Esophagus (tissue), 2 donors: ENCODE results near the gene KRTAP7-1. TPM values are rescaled to one million over a fixed set of nuclear protein-coding genes. Genes with fewer than 3 reads are reported as not detected.

Source experiments
- H3K27ac ChIP-seq, 2 donors: one replicate each; pipeline ENCODE4 v1.5.1; 2013; ENCODE audit warnings: low read depth in 2 of 2, mild to moderate bottlenecking in 2 of 2, inconsistent platforms in 1 of 2, low read length in 1 of 2, moderate library complexity in 1 of 2
- H3K27me3 ChIP-seq, 2 donors: one replicate each; pipeline ENCODE4 v1.6.1; 2013; ENCODE audit warnings: low read length in 2 of 2, control low read depth in 1 of 2, mild to moderate bottlenecking in 1 of 2; ENCODE audit not compliant: insufficient read depth in 2 of 2, control insufficient read depth in 1 of 2
- H3K36me3 ChIP-seq, 2 donors: one replicate each; pipeline ENCODE4 v1.6.1; 2013; ENCODE audit warnings: low read length in 1 of 2; ENCODE audit not compliant: control insufficient read depth in 2 of 2, insufficient read depth in 2 of 2
- H3K4me1 ChIP-seq, 2 donors: one replicate each; pipeline ENCODE4 v1.6.1; 2013; ENCODE audit warnings: low read length in 1 of 2; ENCODE audit not compliant: control insufficient read depth in 2 of 2, insufficient read depth in 2 of 2
- H3K4me3 ChIP-seq, 2 donors: one replicate each; pipeline ENCODE4 v1.5.1; 2013; ENCODE audit warnings: low read length in 2 of 2, mild to moderate bottlenecking in 2 of 2, low read depth in 1 of 2, moderate library complexity in 1 of 2
- H3K9me3 ChIP-seq, 2 donors: one replicate each; pipeline ENCODE4 v1.6.1; 2013; ENCODE audit warnings: mild to moderate bottlenecking in 2 of 2, low read depth in 1 of 2, low read length in 1 of 2, moderate library complexity in 1 of 2; ENCODE audit not compliant: control insufficient read depth in 2 of 2, insufficient read depth in 1 of 2
- WGBS, 2 donors: extraction: QIAGEN DNeasy Blood & Tissue Kit; methylation state at CpG; one replicate each; pipeline ENCODE4 v1.1.7; 2013; 5-methylcytosine and 5-hydroxymethylcytosine counted together
- polyA plus RNA-seq, 2 donors: library from polyadenylated mRNA; stranded (reverse); fragments of 200-250 nt; gene quantifications; one replicate each; pipeline ENCODE4 v1.2.3, GENCODE V29; 2013
- donor health status: healthy with polysubstance abuse.
- donor health status: Bipolar disorder and iron deficiency.

Gene KRTAP7-1
- polyA plus RNA-seq = not detected

- WGBS, 2 donors = 66 to 83% methylated on average over 4 of the region's 4 CpGs
- Histone ChIP-seq H3K9me3 (peaks cover 0 to 3% of the 10 kb centered on the region in 2 donors), H3K36me3 (no peaks in the 10 kb centered on the region), H3K4me1 (no peaks in the 10 kb centered on the region), H3K27ac (no peak within 1 kb of the TSS), H3K4me3 (no peak within 1 kb of the TSS), H3K27me3 (no peaks in the 10 kb centered on the region)
Observed at GRCh38 chr21:30829659-30830058, at the start of gene KRTAP7-1. TSS of gene KRTAP7-1 (minus strand) at chr21:30829759. CDS start at chr21:30829698, 61 bp downstream.

- Histone ChIP-seq H3K4me3 (no peak overlapping the region), H3K27me3 (no peaks in the 10 kb centered on the region), H3K27ac (no peak overlapping the region), H3K4me1 (no peaks in the 10 kb centered on the region), H3K9me3 (no peaks in the 10 kb centered on the region), H3K36me3 (no peaks in the 10 kb centered on the region)
- whole genome bisulfite sequencing, 2 donors = 39 to 49% methylated on average over 2 of the region's 2 CpGs
Observed at GRCh38 chr21:30874526-30874925, 45.0 kb upstream of the KRTAP7-1 start.

GRCh38 chr21:30847627-30848500, 18.3 kb upstream of the KRTAP7-1 start:
- Histone ChIP-seq H3K9me3 (no peaks in the 10 kb centered on the region), H3K4me3 (no peak overlapping the region), H3K4me1 (no peaks in the 10 kb centered on the region), H3K27me3 (no peaks in the 10 kb centered on the region), H3K27ac (no peak overlapping the region), H3K36me3 (no peaks in the 10 kb centered on the region)
- 69 to 73% methylated on average over 9 of the region's 9 CpGs for WGBS, 2 donors

- Histone ChIP-seq H3K27ac (no peak overlapping the region), H3K4me1 (no peaks in the 10 kb centered on the region), H3K27me3 (no peaks in the 10 kb centered on the region), H3K36me3 (no peaks in the 10 kb centered on the region), H3K9me3 (no peaks in the 10 kb centered on the region), H3K4me3 (no peak overlapping the region)
Observed at GRCh38 chr21:30842990-30843389, 13.4 kb upstream of the KRTAP7-1 start.

GRCh38 chr21:30839304-30839703, 9.7 kb upstream of the KRTAP7-1 start:
- H3K9me3 ChIP-seq = no peaks in the 10 kb centered on the region
- H3K4me1 ChIP-seq = no peaks in the 10 kb centered on the region
- no peaks in the 10 kb centered on the region for H3K36me3 ChIP-seq
- H3K27ac ChIP-seq = no peak overlapping the region
- H3K4me3 ChIP-seq = no peak overlapping the region
- WGBS, 2 donors = 25 to 38% methylated on average over 5 of the region's 5 CpGs
- H3K27me3 ChIP-seq = no peaks in the 10 kb centered on the region

- Histone ChIP-seq H3K4me3 (no peak overlapping the region), H3K27ac (no peak overlapping the region), H3K36me3 (no peaks in the 10 kb centered on the region), H3K4me1 (no peaks in the 10 kb centered on the region), H3K9me3 (no peaks in the 10 kb centered on the region), H3K27me3 (no peaks in the 10 kb centered on the region)
- 67 to 79% methylated on average over 6 of the region's 6 CpGs for WGBS, 2 donors
Observed at GRCh38 chr21:30838536-30838935, 9.0 kb upstream of the KRTAP7-1 start.

GRCh38 chr21:30831194-30831765, 1.7 kb upstream of the KRTAP7-1 start:
- H3K4me1 ChIP-seq = no peaks in the 10 kb centered on the region
- H3K9me3 ChIP-seq = peaks cover 0 to 3% of the 10 kb centered on the region in 2 donors
- H3K36me3 ChIP-seq = no peaks in the 10 kb centered on the region
- 38 to 46% methylated on average over 6 of the region's 6 CpGs for WGBS, 2 donors
- no peak overlapping the region for H3K27ac ChIP-seq
- no peak overlapping the region for H3K4me3 ChIP-seq
- no peaks in the 10 kb centered on the region for H3K27me3 ChIP-seq

- Histone ChIP-seq H3K9me3 (no peaks in the 10 kb centered on the region), H3K27me3 (no peaks in the 10 kb centered on the region), H3K27ac (no peak overlapping the region), H3K4me1 (no peaks in the 10 kb centered on the region), H3K4me3 (no peak overlapping the region), H3K36me3 (no peaks in the 10 kb centered on the region)
- 54 to 61% methylated on average over 7 of the region's 7 CpGs for WGBS, 2 donors
Observed at GRCh38 chr21:30818837-30819610, 10.5 kb downstream of the KRTAP7-1 start.

- no peak within 1 kb of the TSS for H3K27ac ChIP-seq
- H3K4me3 ChIP-seq = no peak within 1 kb of the TSS
- no peaks in the 10 kb centered on the region for H3K27me3 ChIP-seq
- 91 to 94% methylated on average over 5 of the region's 5 CpGs for WGBS, 2 donors
- H3K4me1 ChIP-seq = no peaks in the 10 kb centered on the region
- no peaks in the 10 kb centered on the region for H3K36me3 ChIP-seq
- peaks cover 0 to 4% of the 10 kb centered on the region in 2 donors for H3K9me3 ChIP-seq
Observed at GRCh38 chr21:30813174-30813573, 16.4 kb downstream of the KRTAP7-1 start, which contains the start of gene KRTAP8-1. TSS of gene KRTAP8-1 (minus strand) at chr21:30813274. CDS start at chr21:30813220, 54 bp downstream.
